HL-60/S4 (cell line): ENCODE data around the gene HECTD1.
"Not testable (repeated sequence)": the region's sequence is repeated elsewhere in the genome, so short reads cannot be mapped to it uniquely, and the experiment has no call there.

ENCODE experiments used
- in situ Hi-C: fragments of 300-500 bp; cut with MboI; formaldehyde crosslinking; loops from 2 replicates; pipeline ENCODE4 v1.14.3; 2022; ENCODE audit warnings: low sequenced_read_pairs

The HECTD1 gene

GRCh38 chr14:31057701-31058364, 149.8 kb downstream of the HECTD1 start:
- in situ Hi-C loops = no loop called here

- in situ Hi-C loops = no loop called here
These were observed 150.6 kb downstream of the HECTD1 start for GRCh38 chr14:31057035-31057434.

- in situ Hi-C loops = not testable (repeated sequence)
These were observed 154.5 kb downstream of the HECTD1 start for GRCh38 chr14:31052905-31053586.

- in situ Hi-C loops = no loop called here
These were observed 156.1 kb downstream of the HECTD1 start for GRCh38 chr14:31051511-31051910.

- in situ Hi-C loops = no loop called here
These were observed 156.6 kb downstream of the HECTD1 start for GRCh38 chr14:31051023-31051422.
